Upper lobe of left lung (tissue), 6 donors: ENCODE results near the gene MKNK1. TPM values are rescaled to one million over a fixed set of nuclear protein-coding genes. Genes with fewer than 3 reads are reported as not detected.
A peak's percentile ranks its signal among the peaks of the same experiment; 100 is the strongest.

Experiments used
- ATAC-seq, 2 donors: fragments of 200-7000 bp; cut with Tn5 transposase; one replicate each; pipeline ENCODE4 v1.9.1; 2022; ENCODE audit warnings: mild to moderate bottlenecking in 2 of 2, moderate library complexity in 2 of 2; ENCODE audit not compliant: low FRiP score in 2 of 2
- DNase-seq, 2 donors: peaks; one replicate each; pipeline ENCODE4 v3.0.0-alpha.2; 2019 to 2020
- H3K27ac ChIP-seq, 4 donors: fragments of 200-600 bp; sonication (generic); one replicate each; pipeline ENCODE4 v1.5.1; 2016 to 2019
- H3K27me3 ChIP-seq, 4 donors: fragments of 200-600 bp; sonication (generic); one replicate each; pipeline ENCODE4 v1.5.1; 2017 to 2019
- H3K36me3 ChIP-seq, 4 donors: fragments of 200-600 bp; sonication (generic); one replicate each; pipeline ENCODE4 v1.5.1; 2016 to 2019
- H3K4me1 ChIP-seq, 4 donors: fragments of 200-600 bp; sonication (generic); one replicate each; pipeline ENCODE4 v1.5.1; 2018 to 2019
- H3K4me3 ChIP-seq, 4 donors: fragments of 200-600 bp; sonication (generic); one replicate each; pipeline ENCODE4 v1.5.1; 2017 to 2019; ENCODE audit warnings: mild to moderate bottlenecking in 2 of 4, moderate library complexity in 1 of 4
- H3K9me3 ChIP-seq, 4 donors: fragments of 200-600 bp; sonication (generic); one replicate each; pipeline ENCODE4 v1.5.1; 2018 to 2019
- CTCF ChIP-seq, 6 experiments: fragments of 450-650 bp in 4 of 6; fragments of 200-600 bp in 2 of 6; sonication (generic) in 2 of 6; IDR thresholded peaks; one replicate each; pipeline ENCODE4 v1.5.1; 2016 to 2019; ENCODE audit warnings: antibody characterized with exemption in 6 of 6
- EP300 ChIP-seq, 4 donors: sonication (generic); formaldehyde crosslinking; IDR thresholded peaks; one replicate each; pipeline ENCODE4 v1.5.1; 2017; ENCODE audit warnings: antibody characterized with exemption in 4 of 4, control low read depth in 2 of 4
- POLR2A ChIP-seq, 4 donors: fragments of 450-650 bp; IDR thresholded peaks; one replicate each; pipeline ENCODE4 v1.5.1; 2016 to 2017; ENCODE audit warnings: antibody characterized with exemption in 4 of 4, mild to moderate bottlenecking in 2 of 4
- POLR2AphosphoS5 ChIP-seq, 2 donors: sonication (generic); formaldehyde crosslinking; IDR thresholded peaks; one replicate each; pipeline ENCODE4 v1.5.1; 2017; ENCODE audit warnings: antibody characterized with exemption in 2 of 2
- WGBS, 2 donors: methylation state at CpG; one replicate each; pipeline ENCODE4 v1.1.5; 2017 to 2018; 5-methylcytosine and 5-hydroxymethylcytosine counted together
- total RNA-seq, 6 donors: library from RNA; depleted of rRNA in 4 of 6; stranded (reverse); fragments of >200 nt in 4 of 6; gene quantifications; one replicate each; pipeline versions ENCODE4 v1.1.0 to v1.2.1, GENCODE V29; 2016 to 2021
- donor health status: DM: no; HTN: no; CAD: no; lungs with moderate emphysema.
- donor health status: DM: no; HTN: yes; CAD: no; lungs with severe emphysema.

Gene MKNK1
- total RNA-seq, 6 donors from 2014 or later: 45.7 to 174 (median 62.2) TPM

- Histone ChIP-seq H3K4me3 (no peak overlapping the region), H3K36me3 (no peaks in the 10 kb centered on the region), H3K27ac (no peak overlapping the region), H3K27me3 (peaks cover 0 to 4% (median under 1%) of the 10 kb centered on the region in 4 donors), H3K4me1 (no peaks in the 10 kb centered on the region), H3K9me3 (no peaks in the 10 kb centered on the region)
- ATAC-seq (peak in 1 of 2 donors; percentile 36), DNase-seq (no peak)
- 28 to 39% methylated on average over 12 to 14 of the region's 20 CpGs for WGBS, 2 donors
- TF ChIP-seq POLR2A (IDR thresholded peaks at IDR 0.05) (no peak), EP300 (IDR thresholded peaks at IDR 0.05) (no peak), POLR2AphosphoS5 (IDR thresholded peaks at IDR 0.05) (no peak), CTCF (IDR thresholded peaks at IDR 0.05) (no peak)
Observed at GRCh38 chr1:46549697-46550681, 54.1 kb downstream of the MKNK1 start.

DNA sequence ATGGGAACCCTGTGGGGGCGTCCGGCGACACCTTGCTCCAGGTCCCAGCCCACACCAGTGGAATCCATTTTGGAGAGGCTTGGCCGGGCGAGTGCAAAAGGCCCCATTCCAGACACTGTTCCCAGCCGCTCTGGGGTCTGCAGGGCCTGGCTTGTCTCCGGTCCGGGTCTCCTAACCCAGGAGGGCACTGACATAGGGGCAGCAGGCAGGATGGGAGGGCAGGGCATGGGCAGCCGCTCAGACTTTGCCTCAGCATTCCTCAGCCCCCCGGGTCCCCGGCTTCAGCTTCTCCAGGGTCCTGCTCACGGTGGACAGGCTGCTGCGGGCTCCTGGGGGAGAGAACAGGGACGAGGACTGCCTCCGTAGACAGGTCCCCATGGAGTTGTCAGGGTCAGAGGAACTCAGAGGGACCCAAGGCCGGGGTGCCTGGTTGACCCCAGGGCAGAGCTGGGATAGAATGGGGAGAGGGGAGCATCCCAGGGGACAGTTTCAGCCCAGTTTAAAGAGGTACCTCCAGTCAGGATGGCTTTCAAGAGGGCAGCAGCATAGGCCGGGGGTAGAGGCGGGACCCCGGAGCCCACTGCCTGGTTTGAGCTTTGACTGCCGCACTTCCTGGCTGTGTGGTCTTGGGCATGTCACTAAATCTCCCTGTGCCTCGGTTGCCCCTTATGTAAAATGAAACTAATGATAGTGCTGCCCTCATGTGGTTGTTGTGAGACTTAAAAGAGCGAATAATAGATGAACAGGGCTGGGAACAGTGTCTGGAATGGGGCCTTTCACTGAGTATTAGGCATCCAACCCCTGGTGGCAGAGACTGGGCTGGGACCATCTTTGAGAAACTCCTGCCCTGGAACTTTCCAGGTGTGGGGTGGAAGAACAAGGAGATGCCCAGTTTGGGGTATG lies 56.3 kb downstream of the MKNK1 start:
- TF ChIP-seq POLR2AphosphoS5 (IDR thresholded peaks at IDR 0.05) (no peak), CTCF (IDR thresholded peaks at IDR 0.05) (peak in 5 of 6 experiments; percentile 19 to 35 (median 21)), EP300 (IDR thresholded peaks at IDR 0.05) (no peak), POLR2A (IDR thresholded peaks at IDR 0.05) (no peak)
- peaks cover 3 to 9% (median 5%) of the 10 kb centered on the region in 4 donors for H3K4me1 ChIP-seq
- H3K36me3 ChIP-seq: no peaks in the 10 kb centered on the region
- DNase-seq: no peak
- H3K4me3 ChIP-seq: no peak overlapping the region
- ATAC-seq: peak in 1 of 2 donors; percentile 62
- WGBS, 2 donors: 69 to 77% methylated on average over 12 to 21 of the region's 22 CpGs
- no peaks in the 10 kb centered on the region for H3K9me3 ChIP-seq
- H3K27ac ChIP-seq: no peak overlapping the region
- H3K27me3 ChIP-seq: peaks cover 0 to 23% (median 7%) of the 10 kb centered on the region in 4 donors

DNA sequence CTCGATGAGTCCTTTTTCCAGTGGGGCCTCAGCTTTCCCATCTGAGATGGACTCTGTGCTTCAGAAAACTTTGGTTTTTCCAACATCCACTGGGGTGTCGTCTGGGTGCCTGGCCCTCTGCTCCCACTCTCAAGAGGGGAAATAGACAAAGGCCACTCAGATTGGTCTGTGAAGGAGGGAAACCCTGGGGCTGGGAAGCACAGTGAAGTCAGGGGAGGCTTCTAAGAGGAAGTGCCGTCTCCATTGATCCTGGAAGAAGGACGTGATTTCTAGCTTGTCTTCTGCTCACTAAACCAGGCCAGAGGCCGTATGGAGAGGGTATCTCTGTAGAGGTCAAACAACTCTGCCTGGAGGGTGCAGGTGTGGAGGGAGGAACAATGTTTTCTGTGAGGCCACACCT lies 57.9 kb downstream of the MKNK1 start:
- Histone ChIP-seq H3K27me3 (peaks cover 0 to 23% (median 7%) of the 10 kb centered on the region in 4 donors), H3K27ac (no peak overlapping the region), H3K36me3 (no peaks in the 10 kb centered on the region), H3K4me1 (peaks cover 3 to 9% (median 5%) of the 10 kb centered on the region in 4 donors), H3K9me3 (no peaks in the 10 kb centered on the region), H3K4me3 (no peak overlapping the region)
- WGBS, 2 donors: 57 to 74% methylated on average over 5 of the region's 5 CpGs
- ATAC-seq (no peak), DNase-seq (no peak)
- no peak for TF ChIP-seq EP300 (IDR thresholded peaks at IDR 0.05)
- no peak for TF ChIP-seq POLR2AphosphoS5 (IDR thresholded peaks at IDR 0.05)
- TF ChIP-seq POLR2A (IDR thresholded peaks at IDR 0.05): no peak
- TF ChIP-seq CTCF (IDR thresholded peaks at IDR 0.05): no peak

GRCh38 chr1:46545784-46546183 lies 58.3 kb downstream of the MKNK1 start:
- TF ChIP-seq POLR2AphosphoS5 (IDR thresholded peaks at IDR 0.05): no peak
- no peak for TF ChIP-seq CTCF (IDR thresholded peaks at IDR 0.05)
- no peak for TF ChIP-seq EP300 (IDR thresholded peaks at IDR 0.05)
- TF ChIP-seq POLR2A (IDR thresholded peaks at IDR 0.05): no peak
- Histone ChIP-seq H3K4me3 (no peak overlapping the region), H3K9me3 (no peaks in the 10 kb centered on the region), H3K27ac (no peak overlapping the region), H3K27me3 (peaks cover 0 to 23% (median 7%) of the 10 kb centered on the region in 4 donors), H3K36me3 (no peaks in the 10 kb centered on the region), H3K4me1 (peaks cover 3 to 9% (median 5%) of the 10 kb centered on the region in 4 donors)
- 51 to 56% methylated on average over 3 of the region's 3 CpGs for WGBS, 2 donors
- ATAC-seq: no peak
- no peak for DNase-seq
